Measurements from ENCODE around the gene CUL5.

CUL5 gene

GRCh38 chr11:108035690-108036089, 27.0 kb downstream of the CUL5 start:
- Mint-ChIP-seq H3K4me3 (no peak overlapping the region), H3K27ac (no peak overlapping the region), H3K4me1 (no peaks in the 10 kb centered on the region), H3K27me3 (no peaks in the 10 kb centered on the region), H3K9me3 (peaks cover 8% of the 10 kb centered on the region), H3K36me3 (peaks cover 35% of the 10 kb centered on the region)
- CTCF ChIA-PET, result interaction anchor here (0.6 kb wide), 1 partner anchor 10 kb away, joined by 3 read pairs; no protein-coding TSS in a partner anchor
- no peak for DNase-seq

DNA sequence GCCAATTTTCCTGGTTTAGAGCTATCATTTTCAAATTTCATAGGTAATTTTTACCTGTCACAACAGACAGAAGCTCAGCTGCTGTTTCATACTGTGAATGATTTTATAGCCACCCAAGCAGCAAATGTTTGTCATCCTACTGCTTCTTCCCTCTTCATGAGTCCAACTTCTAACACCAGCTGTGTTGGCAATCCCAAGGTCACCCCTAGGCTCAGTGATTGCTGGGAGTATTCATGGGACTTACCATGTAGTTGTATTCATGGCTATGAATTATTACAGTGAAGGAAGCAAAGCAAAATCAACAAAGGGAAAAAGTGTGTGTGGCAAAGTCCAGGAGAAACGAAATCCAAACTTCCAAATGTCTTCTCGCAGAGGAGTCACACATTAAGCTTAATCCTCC, 28.5 kb downstream of the CUL5 start:
- no peaks in the 10 kb centered on the region for H3K27me3 Mint-ChIP-seq
- no peaks in the 10 kb centered on the region for H3K9me3 Mint-ChIP-seq
- DNase-seq, result no peak
- CTCF ChIA-PET, result interaction anchor here (1.3 kb wide), 1 partner anchor 29 kb away, joined by 4 read pairs; the partner anchor contains the start of gene CUL5
- peaks cover 24% of the 10 kb centered on the region for H3K36me3 Mint-ChIP-seq
- H3K27ac Mint-ChIP-seq, result no peak overlapping the region
- no peaks in the 10 kb centered on the region for H3K4me1 Mint-ChIP-seq
- no peak overlapping the region for H3K4me3 Mint-ChIP-seq

GRCh38 chr11:108037636-108038035, 28.9 kb downstream of the CUL5 start:
- Mint-ChIP-seq H3K27me3 (no peaks in the 10 kb centered on the region), H3K27ac (no peak overlapping the region), H3K4me3 (no peak overlapping the region), H3K36me3 (peaks cover 23% of the 10 kb centered on the region), H3K4me1 (no peaks in the 10 kb centered on the region), H3K9me3 (no peaks in the 10 kb centered on the region)
- DNase-seq, result no peak
- CTCF ChIA-PET, result interaction anchor here (1.3 kb wide), 1 partner anchor 29 kb away, joined by 4 read pairs; the partner anchor contains the start of gene CUL5

- Mint-ChIP-seq H3K4me3 (no peak overlapping the region), H3K27me3 (no peaks in the 10 kb centered on the region), H3K9me3 (no peaks in the 10 kb centered on the region), H3K36me3 (peaks cover 26% of the 10 kb centered on the region), H3K4me1 (peaks cover 2% of the 10 kb centered on the region), H3K27ac (no peak overlapping the region)
- DNase-seq, result no peak
- CTCF ChIA-PET, result no interaction called here
These were observed 39.6 kb downstream of the CUL5 start for GRCh38 chr11:108048269-108048668.

DNA sequence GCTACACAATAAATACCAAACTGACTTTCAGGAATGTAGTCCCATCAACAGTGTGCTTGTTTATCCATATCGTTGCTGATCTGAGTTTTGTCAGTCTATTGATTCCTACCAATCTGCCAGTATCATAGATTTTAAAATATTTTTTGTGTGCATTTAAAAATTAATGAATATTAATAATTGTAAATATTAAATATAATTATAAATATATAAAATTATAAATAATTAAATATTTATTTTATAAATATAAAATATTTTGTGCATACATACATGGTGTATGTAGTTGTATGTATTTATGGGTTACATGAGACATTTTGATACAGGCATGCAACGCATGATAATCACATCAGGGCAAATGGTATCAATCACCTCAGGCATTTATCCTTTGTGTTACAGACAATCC, 53.6 kb downstream of the CUL5 start:
- Mint-ChIP-seq H3K36me3 (peaks cover 39% of the 10 kb centered on the region), H3K9me3 (no peaks in the 10 kb centered on the region), H3K4me3 (no peak overlapping the region), H3K27me3 (no peaks in the 10 kb centered on the region), H3K27ac (no peak overlapping the region), H3K4me1 (no peaks in the 10 kb centered on the region)
- CTCF ChIA-PET, result no interaction called here
- DNase-seq, result no peak

DNA sequence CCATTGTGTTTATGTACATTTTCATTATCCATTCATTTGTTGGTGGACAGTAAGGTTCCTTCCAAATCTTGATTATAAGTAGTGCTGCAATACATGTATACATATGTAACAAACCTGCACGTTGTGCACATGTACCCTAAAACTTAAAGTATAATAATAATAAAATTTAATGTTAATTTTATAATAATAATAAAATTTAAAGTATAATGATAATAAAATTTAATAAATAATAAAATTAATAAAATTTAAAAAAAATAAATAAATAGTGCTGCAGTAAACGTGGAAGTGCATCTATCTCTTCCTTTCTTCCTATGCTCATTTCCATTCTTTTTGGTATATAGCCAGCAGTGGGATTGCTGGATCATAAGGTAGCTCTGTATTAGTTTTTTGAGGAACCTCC, 54.7 kb downstream of the CUL5 start:
- Mint-ChIP-seq H3K4me1 (no peaks in the 10 kb centered on the region), H3K27me3 (no peaks in the 10 kb centered on the region), H3K4me3 (no peak overlapping the region), H3K27ac (no peak overlapping the region), H3K9me3 (no peaks in the 10 kb centered on the region), H3K36me3 (peaks cover 34% of the 10 kb centered on the region)
- DNase-seq, result no peak
- CTCF ChIA-PET, result no interaction called here

- peaks cover 18% of the 10 kb centered on the region for H3K36me3 Mint-ChIP-seq
- peak overlapping the region; percentile 76 for H3K27ac Mint-ChIP-seq
- no peaks in the 10 kb centered on the region for H3K27me3 Mint-ChIP-seq
- CTCF ChIA-PET, result interaction anchor here (1.5 kb wide), 1 partner anchor 61 kb away, joined by 4 read pairs; the partner anchor contains the start of gene CUL5
- DNase-seq, result no peak
- H3K4me1 Mint-ChIP-seq, result peaks cover 17% of the 10 kb centered on the region
- no peak overlapping the region for H3K4me3 Mint-ChIP-seq
- no peaks in the 10 kb centered on the region for H3K9me3 Mint-ChIP-seq
These were observed 61.2 kb downstream of the CUL5 start for GRCh38 chr11:108069947-108070346.

DNA sequence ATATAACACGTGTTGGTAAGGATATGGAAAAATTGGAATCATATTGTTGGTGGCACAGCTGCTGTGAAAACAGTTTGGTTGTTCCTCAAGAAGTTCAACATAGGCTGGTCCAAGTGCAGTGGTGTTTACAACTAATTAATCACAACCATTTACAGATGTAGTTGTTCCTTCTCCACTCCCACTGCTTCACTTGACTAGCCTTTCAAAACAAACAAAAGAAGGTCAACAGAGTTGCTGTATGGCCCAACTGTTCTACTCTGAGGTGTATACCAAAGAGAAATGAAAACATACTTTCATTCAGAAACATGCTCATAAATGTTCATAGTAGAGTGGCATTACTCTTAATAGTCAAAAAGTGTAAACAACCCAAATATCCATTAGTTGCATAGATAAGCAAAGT, 76.1 kb downstream of the CUL5 start:
- H3K4me1 Mint-ChIP-seq, result no peaks in the 10 kb centered on the region
- H3K27ac Mint-ChIP-seq, result no peak overlapping the region
- H3K4me3 Mint-ChIP-seq, result no peak overlapping the region
- DNase-seq, result no peak
- no peaks in the 10 kb centered on the region for H3K27me3 Mint-ChIP-seq
- CTCF ChIA-PET, result no interaction called here
- no peaks in the 10 kb centered on the region for H3K9me3 Mint-ChIP-seq
- peaks cover 35% of the 10 kb centered on the region for H3K36me3 Mint-ChIP-seq

DNA sequence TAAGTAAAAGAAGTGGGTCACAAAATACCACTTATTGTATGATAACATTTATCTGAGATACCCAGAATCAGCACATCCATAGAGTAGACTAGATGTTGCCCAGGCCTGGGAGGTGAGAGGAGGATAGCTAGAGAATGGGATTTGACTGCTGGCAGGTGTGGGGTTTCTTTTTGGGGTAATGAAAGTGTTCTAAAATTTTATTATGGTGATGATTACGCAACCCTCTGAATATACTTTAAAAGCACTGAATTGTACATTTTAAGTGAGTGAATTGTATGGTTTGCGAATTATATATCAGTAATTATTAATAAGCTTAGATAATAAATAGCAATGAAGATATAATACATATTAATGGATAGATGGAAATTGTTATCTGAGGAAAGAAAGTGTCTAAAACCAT, 77.0 kb downstream of the CUL5 start:
- Mint-ChIP-seq H3K27ac (no peak overlapping the region), H3K4me1 (no peaks in the 10 kb centered on the region), H3K36me3 (peaks cover 30% of the 10 kb centered on the region), H3K9me3 (no peaks in the 10 kb centered on the region), H3K4me3 (no peak overlapping the region), H3K27me3 (no peaks in the 10 kb centered on the region)
- CTCF ChIA-PET, result no interaction called here
- DNase-seq, result no peak

GRCh38 chr11:108092134-108092533, 83.4 kb downstream of the CUL5 start:
- CTCF ChIA-PET, result no interaction called here
- Mint-ChIP-seq H3K36me3 (peaks cover 24% of the 10 kb centered on the region), H3K4me1 (no peaks in the 10 kb centered on the region), H3K4me3 (no peak overlapping the region), H3K9me3 (no peaks in the 10 kb centered on the region), H3K27ac (peak overlapping the region; percentile 15), H3K27me3 (no peaks in the 10 kb centered on the region)
- no peak for DNase-seq

DNA sequence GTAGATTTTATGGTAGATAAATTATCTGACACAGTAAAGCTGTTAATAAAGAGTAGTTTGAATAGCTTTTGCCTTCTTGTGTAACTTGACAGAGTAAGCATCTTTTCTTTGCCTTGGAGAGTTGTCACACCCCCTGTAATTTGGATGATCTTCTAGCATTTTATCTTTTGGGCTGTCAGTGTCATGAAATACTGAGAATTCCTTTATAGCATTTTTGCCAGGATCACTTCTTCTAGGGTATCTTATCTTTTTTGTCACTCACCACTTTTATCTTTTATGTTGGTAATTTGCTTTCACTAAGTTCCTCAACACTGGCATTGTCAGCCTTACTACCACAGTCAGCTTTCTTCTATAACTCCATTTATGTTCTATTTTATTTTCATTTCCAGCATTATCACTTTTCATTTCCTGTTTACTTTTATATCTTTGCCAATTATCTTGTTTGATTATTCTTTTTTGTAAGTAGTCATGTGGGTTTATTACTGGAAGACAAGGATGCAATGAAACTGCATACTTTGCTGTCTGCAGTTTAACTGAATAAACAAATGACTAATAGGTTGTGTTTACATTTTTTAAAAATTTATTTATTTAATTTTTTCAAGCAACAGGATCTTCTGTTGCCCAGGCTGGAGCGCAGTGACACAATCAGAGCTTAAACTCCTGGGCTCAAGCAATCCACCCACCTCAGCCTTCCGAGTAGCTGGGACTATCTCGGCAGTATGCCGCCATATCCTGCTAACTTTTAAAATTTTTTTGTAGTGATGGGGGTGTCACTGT, 84.6 kb downstream of the CUL5 start:
- H3K4me1 Mint-ChIP-seq, result no peaks in the 10 kb centered on the region

DNA sequence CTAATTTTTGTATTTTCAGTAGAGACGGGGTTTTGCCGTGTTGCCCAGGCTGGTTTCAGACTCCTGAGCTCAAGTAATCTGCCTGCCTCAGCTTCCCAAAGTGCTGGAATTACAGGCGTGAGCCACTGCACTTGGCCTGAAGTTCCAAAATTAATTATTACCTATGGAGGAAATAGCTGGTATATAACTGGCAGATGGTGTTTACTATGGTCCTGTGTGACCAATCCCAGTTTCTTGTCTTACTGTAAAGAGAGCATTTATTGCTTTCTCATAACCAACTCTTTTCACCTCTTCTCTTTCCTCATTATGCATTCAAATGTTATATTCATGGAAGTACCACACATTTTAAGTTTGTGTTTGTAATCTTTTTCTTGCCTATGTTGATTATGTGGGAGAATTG, 88.5 kb downstream of the CUL5 start:
- H3K27ac Mint-ChIP-seq, result peak overlapping the region; percentile 43
- CTCF ChIA-PET, result interaction anchor here (0.7 kb wide), 1 partner anchor 14 kb away, joined by 3 read pairs; no protein-coding TSS in a partner anchor

More for the DNA sequence above, 84.6 kb downstream of the CUL5 start:
- Mint-ChIP-seq H3K27ac (no peak overlapping the region), H3K36me3 (peaks cover 31% of the 10 kb centered on the region), H3K27me3 (no peaks in the 10 kb centered on the region), H3K9me3 (no peaks in the 10 kb centered on the region), H3K4me3 (no peak overlapping the region)
- no peak for DNase-seq
- CTCF ChIA-PET, result interaction anchor here (0.7 kb wide), 1 partner anchor 40 kb away, joined by 3 read pairs; no protein-coding TSS in a partner anchor

GRCh38 chr11:108101090-108101775, 92.5 kb downstream of the CUL5 start:
- H3K36me3 Mint-ChIP-seq, result peaks cover 28% of the 10 kb centered on the region
- no peak overlapping the region for H3K4me3 Mint-ChIP-seq
- H3K27me3 Mint-ChIP-seq, result no peaks in the 10 kb centered on the region
- CTCF ChIA-PET, result no interaction called here
- no peaks in the 10 kb centered on the region for H3K9me3 Mint-ChIP-seq
- DNase-seq, result no peak
- no peaks in the 10 kb centered on the region for H3K4me1 Mint-ChIP-seq
- no peak overlapping the region for H3K27ac Mint-ChIP-seq

More for the DNA sequence above, 88.5 kb downstream of the CUL5 start:
- Mint-ChIP-seq H3K4me1 (no peaks in the 10 kb centered on the region), H3K36me3 (peaks cover 35% of the 10 kb centered on the region), H3K27me3 (no peaks in the 10 kb centered on the region), H3K9me3 (no peaks in the 10 kb centered on the region), H3K4me3 (no peak overlapping the region)
- no peak for DNase-seq

DNA sequence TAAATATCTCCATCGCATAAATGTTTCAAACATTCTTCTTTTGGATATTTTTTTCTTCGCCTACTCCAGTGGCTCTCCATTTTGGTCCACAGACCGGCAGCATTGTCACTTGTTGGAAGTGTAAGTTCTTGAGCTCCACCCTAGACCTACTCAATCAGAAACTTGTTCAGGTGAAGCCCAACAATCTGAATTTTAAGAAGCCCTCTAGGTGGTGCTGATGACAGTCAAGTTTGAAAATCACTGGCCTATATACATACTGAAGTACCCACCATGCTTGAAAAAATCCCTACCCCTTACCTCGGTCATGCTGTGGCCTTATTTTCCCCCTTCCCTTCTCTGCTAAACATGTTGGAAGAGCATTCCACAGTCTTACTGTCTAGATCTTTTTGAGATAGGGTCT, 102.4 kb downstream of the CUL5 start:
- Mint-ChIP-seq H3K4me3 (no peak overlapping the region), H3K27ac (no peak overlapping the region), H3K9me3 (no peaks in the 10 kb centered on the region), H3K4me1 (no peaks in the 10 kb centered on the region), H3K27me3 (no peaks in the 10 kb centered on the region), H3K36me3 (no peaks in the 10 kb centered on the region)
- DNase-seq, result no peak
- CTCF ChIA-PET, result no interaction called here

- no peak overlapping the region for H3K4me3 Mint-ChIP-seq
- no peaks in the 10 kb centered on the region for H3K27me3 Mint-ChIP-seq
- DNase-seq, result no peak
- H3K27ac Mint-ChIP-seq, result no peak overlapping the region
- H3K36me3 Mint-ChIP-seq, result no peaks in the 10 kb centered on the region
- CTCF ChIA-PET, result interaction anchor here (0.6 to 2.1 kb wide), 2 partner anchors 10 to 802 kb away, joined by 3 to 4 read pairs; no protein-coding TSS in a partner anchor
- no peaks in the 10 kb centered on the region for H3K9me3 Mint-ChIP-seq
- H3K4me1 Mint-ChIP-seq, result no peaks in the 10 kb centered on the region
These were observed 103.4 kb downstream of the CUL5 start for GRCh38 chr11:108112057-108112456.
